Cardiac muscle cell (in vitro differentiated cells and primary cell): ENCODE measurements around the gene THADA. TPM values are rescaled to one million over a fixed set of nuclear protein-coding genes. Genes with fewer than 3 reads are reported as not detected.

ENCODE experiments used
- DNase-seq, 2 donors: peaks; one replicate each; pipeline versions ENCODE4 v3.0.0 to v3.0.0-alpha.2; 2010 to 2017; ENCODE audit warnings: low read depth in 1 of 2, low spot score in 1 of 2
- H3K27ac ChIP-seq: fragments of 200-600 bp; sonication (generic); 2 replicates; pipeline ENCODE4 v1.5.1; 2016
- H3K27me3 ChIP-seq: fragments of 200-600 bp; sonication (generic); 2 replicates; pipeline ENCODE4 v1.6.0; 2016; ENCODE audit warnings: control low read depth
- H3K36me3 ChIP-seq: fragments of 200-600 bp; sonication (generic); 2 replicates; pipeline ENCODE4 v1.5.1; 2016; ENCODE audit warnings: control low read depth
- H3K4me1 ChIP-seq: fragments of 200-600 bp; sonication (generic); 2 replicates; pipeline ENCODE4 v1.8.1; 2017; ENCODE audit warnings: low read depth, mild to moderate bottlenecking, mixed run types
- H3K4me3 ChIP-seq: fragments of 200-600 bp; sonication (generic); 2 replicates; pipeline ENCODE4 v1.5.1; 2016; ENCODE audit warnings: mild to moderate bottlenecking
- H3K9me3 ChIP-seq: fragments of 200-600 bp; sonication (generic); 2 replicates; pipeline ENCODE4 v1.5.1; 2017; ENCODE audit warnings: low read depth, mild to moderate bottlenecking, control low read depth
- polyA plus RNA-seq: library from polyadenylated mRNA; unstranded; fragments of >200 nt; fragmentation: Nextera tagmentation; extraction: Ambion mirVana; gene quantifications from 2 replicates; pipeline ENCODE4 v1.2.1, GENCODE V29; 2016
- total RNA-seq: library from RNA; depleted of rRNA; stranded (reverse); fragments of >200 nt; gene quantifications from 2 replicates; pipeline ENCODE4 v1.2.3, GENCODE V29; 2016
- TF ChIP-seq, protein P1 (sequence below): IDR thresholded peaks from 2 replicates; pipeline ENCODE4 v1.5.1; 2012; ENCODE audit warnings: low read depth, mild to moderate bottlenecking, low read length

THADA gene
- total and polyA plus RNA-seq, 2 experiments from 2014 or later: 11.9 to 17.3 TPM

DNA sequence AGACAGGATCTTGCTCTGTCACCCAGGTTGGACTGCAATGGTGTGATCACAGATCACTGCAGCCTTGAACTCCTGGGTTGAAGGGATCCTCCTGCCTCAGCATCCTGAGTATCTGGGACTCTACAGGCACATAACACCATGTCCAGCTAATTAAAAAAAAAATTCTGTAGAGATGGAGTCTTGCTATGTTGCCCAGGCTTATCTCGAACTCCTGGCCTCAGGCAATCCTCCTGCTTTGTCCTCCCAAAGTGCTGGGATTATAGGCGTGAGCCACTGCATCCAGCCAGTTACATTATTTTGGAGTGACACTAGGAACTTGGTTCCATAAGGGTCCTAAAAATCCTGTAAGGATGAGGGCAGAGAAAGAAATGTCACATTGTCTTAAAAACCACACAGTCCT lies 280.4 kb downstream of the THADA start:
- peaks cover 18% of the 10 kb centered on the region for H3K4me1 ChIP-seq
- H3K27ac ChIP-seq: no peak overlapping the region
- H3K4me3 ChIP-seq: no peak overlapping the region
- TF ChIP-seq, protein P1, sequence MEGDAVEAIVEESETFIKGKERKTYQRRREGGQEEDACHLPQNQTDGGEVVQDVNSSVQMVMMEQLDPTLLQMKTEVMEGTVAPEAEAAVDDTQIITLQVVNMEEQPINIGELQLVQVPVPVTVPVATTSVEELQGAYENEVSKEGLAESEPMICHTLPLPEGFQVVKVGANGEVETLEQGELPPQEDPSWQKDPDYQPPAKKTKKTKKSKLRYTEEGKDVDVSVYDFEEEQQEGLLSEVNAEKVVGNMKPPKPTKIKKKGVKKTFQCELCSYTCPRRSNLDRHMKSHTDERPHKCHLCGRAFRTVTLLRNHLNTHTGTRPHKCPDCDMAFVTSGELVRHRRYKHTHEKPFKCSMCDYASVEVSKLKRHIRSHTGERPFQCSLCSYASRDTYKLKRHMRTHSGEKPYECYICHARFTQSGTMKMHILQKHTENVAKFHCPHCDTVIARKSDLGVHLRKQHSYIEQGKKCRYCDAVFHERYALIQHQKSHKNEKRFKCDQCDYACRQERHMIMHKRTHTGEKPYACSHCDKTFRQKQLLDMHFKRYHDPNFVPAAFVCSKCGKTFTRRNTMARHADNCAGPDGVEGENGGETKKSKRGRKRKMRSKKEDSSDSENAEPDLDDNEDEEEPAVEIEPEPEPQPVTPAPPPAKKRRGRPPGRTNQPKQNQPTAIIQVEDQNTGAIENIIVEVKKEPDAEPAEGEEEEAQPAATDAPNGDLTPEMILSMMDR: no peak
- no peaks in the 10 kb centered on the region for H3K9me3 ChIP-seq
- no peaks in the 10 kb centered on the region for H3K27me3 ChIP-seq
- H3K36me3 ChIP-seq: no peaks in the 10 kb centered on the region
- no peak for DNase-seq

DNA sequence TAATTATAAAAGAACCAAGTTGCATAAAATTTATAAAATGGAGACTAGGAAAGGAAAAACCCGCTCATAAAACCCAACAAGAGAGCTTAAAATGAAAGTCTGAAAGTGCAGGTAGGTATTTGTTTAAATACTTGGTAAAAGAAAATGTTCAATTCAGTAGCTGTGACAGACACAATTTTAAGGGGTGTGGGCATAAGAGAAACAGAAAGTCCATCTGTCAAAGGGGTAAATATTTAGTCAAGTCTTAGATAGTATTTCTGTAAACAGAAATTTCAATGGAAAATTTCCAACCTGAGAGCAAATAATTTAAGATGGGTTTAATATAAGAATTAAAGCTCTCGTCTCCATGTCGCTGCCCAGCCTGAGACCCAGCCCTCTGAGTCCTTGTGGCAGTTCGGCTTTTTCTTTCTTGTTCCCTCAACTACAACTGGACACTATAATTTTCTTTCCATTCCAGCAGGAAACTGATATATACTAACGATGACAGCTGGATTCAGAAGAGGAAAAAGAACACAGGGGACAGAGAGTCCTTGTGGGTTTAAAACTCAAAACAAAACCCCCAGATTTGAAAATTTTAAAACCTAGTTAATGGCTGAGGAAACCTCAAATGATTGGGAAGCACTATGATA lies 281.4 kb downstream of the THADA start:
- TF ChIP-seq, protein P1: no peak
- H3K9me3 ChIP-seq: no peaks in the 10 kb centered on the region
- peaks cover 12% of the 10 kb centered on the region for H3K4me1 ChIP-seq
- H3K27ac ChIP-seq: no peak overlapping the region
- DNase-seq: no peak
- no peaks in the 10 kb centered on the region for H3K27me3 ChIP-seq
- no peaks in the 10 kb centered on the region for H3K36me3 ChIP-seq
- H3K4me3 ChIP-seq: no peak overlapping the region

DNA sequence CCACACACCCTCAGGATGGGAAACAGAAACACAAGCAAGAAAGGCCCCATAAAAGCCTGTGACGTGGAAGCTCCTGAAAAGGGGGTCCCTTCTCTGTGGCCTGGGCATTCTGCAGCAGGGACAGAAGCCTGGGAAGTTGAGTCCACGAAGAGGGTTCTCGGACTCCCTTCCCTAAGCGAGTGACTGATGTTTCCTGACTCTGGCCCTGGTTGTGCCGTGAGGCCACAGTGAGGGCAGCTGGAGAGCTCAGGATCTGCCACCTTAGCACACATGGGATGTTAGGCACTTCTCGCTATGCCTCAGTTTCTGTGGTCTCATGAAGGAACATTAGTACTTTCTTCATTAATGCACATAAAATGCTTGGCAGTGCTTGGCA lies 282.2 kb downstream of the THADA start:
- peaks cover 7% of the 10 kb centered on the region for H3K4me1 ChIP-seq
- H3K4me3 ChIP-seq: no peak overlapping the region
- no peak overlapping the region for H3K27ac ChIP-seq
- TF ChIP-seq, protein P1: no peak
- H3K36me3 ChIP-seq: no peaks in the 10 kb centered on the region
- no peaks in the 10 kb centered on the region for H3K27me3 ChIP-seq
- no peaks in the 10 kb centered on the region for H3K9me3 ChIP-seq
- DNase-seq: no peak

DNA sequence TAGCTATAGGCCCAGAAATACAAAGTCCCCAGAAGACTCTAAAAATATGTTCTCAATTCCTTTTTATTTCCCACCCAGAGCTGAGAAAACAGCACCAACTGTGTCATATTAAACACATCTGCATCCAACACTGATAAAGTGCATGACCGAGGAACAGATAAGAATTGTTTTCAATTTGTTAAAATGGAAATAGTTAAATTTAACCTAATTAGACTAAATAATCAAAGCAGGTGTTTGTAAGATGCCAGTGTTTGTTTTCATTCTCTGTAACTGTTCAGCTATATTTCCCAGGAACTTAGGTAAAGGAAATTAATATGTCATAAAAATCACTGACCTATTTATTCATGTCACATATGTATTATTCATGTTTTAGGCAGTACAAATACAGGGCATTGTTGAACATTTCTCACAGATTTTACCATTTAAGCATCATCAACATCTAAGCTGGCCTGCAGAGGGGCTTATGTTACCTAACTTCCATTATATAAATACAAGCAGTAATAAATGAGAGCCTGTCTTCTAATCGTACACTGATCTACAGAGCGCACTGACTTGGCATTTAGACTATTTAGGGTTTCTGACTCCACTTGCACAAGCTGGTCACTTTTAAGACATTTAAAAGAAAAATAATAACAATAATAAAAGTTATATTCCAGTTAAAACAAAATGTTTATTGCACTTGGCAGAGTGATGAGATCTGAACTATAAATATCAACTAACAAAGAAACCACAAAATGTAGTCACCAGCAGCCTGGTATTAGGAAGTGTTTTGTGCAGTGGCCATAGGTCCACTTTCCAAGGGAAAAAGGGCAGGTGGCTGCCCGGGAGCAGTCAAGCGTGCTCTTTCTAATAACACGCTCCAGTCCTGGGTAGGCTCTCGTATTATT lies 282.8 kb downstream of the THADA start:
- TF ChIP-seq, protein P1: no peak
- H3K36me3 ChIP-seq: no peaks in the 10 kb centered on the region
- peaks cover 7% of the 10 kb centered on the region for H3K4me1 ChIP-seq
- H3K4me3 ChIP-seq: no peak overlapping the region
- no peak overlapping the region for H3K27ac ChIP-seq
- no peaks in the 10 kb centered on the region for H3K9me3 ChIP-seq
- no peaks in the 10 kb centered on the region for H3K27me3 ChIP-seq
- DNase-seq: no peak

DNA sequence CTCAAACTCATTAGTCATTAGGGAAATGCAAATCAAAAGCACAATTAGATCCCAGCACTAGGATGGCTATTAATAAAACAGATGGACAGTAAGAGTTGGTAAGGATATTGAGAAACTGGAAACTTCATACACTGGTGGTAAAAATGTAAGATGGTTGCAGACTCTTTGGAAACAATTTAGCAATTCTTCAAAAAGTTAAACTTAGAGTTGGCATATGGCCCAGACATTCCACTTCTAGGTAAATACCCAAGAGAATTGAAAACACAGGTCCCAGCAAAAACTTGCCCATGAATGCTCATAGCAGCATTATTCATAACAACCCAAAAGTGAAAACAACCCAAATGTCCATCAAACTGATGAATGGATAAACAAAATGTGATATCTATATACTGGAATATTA lies 284.6 kb downstream of the THADA start:
- Histone ChIP-seq H3K4me1 (peaks cover 7% of the 10 kb centered on the region), H3K9me3 (no peaks in the 10 kb centered on the region), H3K27me3 (no peaks in the 10 kb centered on the region), H3K27ac (no peak overlapping the region), H3K4me3 (no peak overlapping the region), H3K36me3 (no peaks in the 10 kb centered on the region)
- peak in 1 of 2 donors; percentile 90 for DNase-seq
- TF ChIP-seq, protein P1: no peak
